GM12878 (cell line): ENCODE results near the gene ELAPOR1.

ENCODE experiments used
- EP300 ChIP-seq, 2 experiments: fragments of 150-350 bp in 1 of 2; IDR thresholded peaks; 2 replicates each; pipeline ENCODE4 v1.6.1; 2011 to 2012; ENCODE audit warnings: low read depth in 2 of 2, low read length in 2 of 2, borderline replicate concordance in 1 of 2, improper control_type of control experiment in 1 of 2, inconsistent platforms in 1 of 2; ENCODE audit not compliant: control insufficient read depth in 1 of 2
- EZH2 ChIP-seq: IDR thresholded peaks from 2 replicates; pipeline ENCODE4 v1.6.1; 2012; ENCODE audit warnings: low read depth, mild to moderate bottlenecking, control low read depth, inconsistent platforms, low read length, borderline replicate concordance; ENCODE audit not compliant: control insufficient read depth
- GATAD2B ChIP-seq: fragments of 450-650 bp; conservative IDR thresholded peaks from 2 replicates; pipeline ENCODE4 v1.6.1; 2017; ENCODE audit warnings: low read depth, mild to moderate bottlenecking, moderate library complexity
- MAX ChIP-seq: IDR thresholded peaks from 2 replicates; pipeline ENCODE4 v1.6.1; 2012; ENCODE audit warnings: low read depth, low read length, improper control_type of control experiment
- MTA2 ChIP-seq: fragments of 450-650 bp; IDR thresholded peaks from 2 replicates; pipeline ENCODE4 v1.6.1; 2016; ENCODE audit warnings: low read depth, mild to moderate bottlenecking, moderate library complexity
- PML ChIP-seq: IDR thresholded peaks from 2 replicates; pipeline ENCODE4 v1.6.1; 2012; ENCODE audit warnings: low read length, inconsistent platforms
- YY1 ChIP-seq: IDR thresholded peaks from 2 replicates; pipeline ENCODE4 v1.6.1; 2011; ENCODE audit warnings: low read depth, mild to moderate bottlenecking, low read length
- TF ChIP-seq, protein P1 (sequence below), 3 experiments: IDR thresholded peaks in 2 of 3; conservative IDR thresholded peaks in 1 of 3; 2 replicates each; pipeline ENCODE4 v1.5.1; 2011; ENCODE audit warnings: low read depth in 3 of 3, low read length in 3 of 3, mild to moderate bottlenecking in 3 of 3, control low read depth in 2 of 3, moderate library complexity in 2 of 3, inconsistent platforms in 1 of 3, mixed read lengths in 1 of 3; ENCODE audit not compliant: control insufficient read depth in 2 of 3, insufficient read depth in 1 of 3; ENCODE audit errors: extremely low read depth in 1 of 3
- TF ChIP-seq, protein P2 (sequence below): IDR thresholded peaks from 2 replicates; pipeline ENCODE4 v1.6.1; 2012; ENCODE audit warnings: mild to moderate bottlenecking, low read depth, low read length

GRCh38 chr1:109065137-109065536 is 48.8 kb upstream of the ELAPOR1 start:
- TF ChIP-seq MAX (no peak), EP300 (IDR thresholded peaks at IDR 0.05; ENCODE audit: borderline replicate concordance in 1 of 2, control insufficient read depth in 1 of 2, low read depth in 2 of 2, low read length in 2 of 2) (no peak), GATAD2B (no peak), EZH2 (no peak), PML (no peak), YY1 (no peak), MTA2 (no peak)
- TF ChIP-seq, protein P1, sequence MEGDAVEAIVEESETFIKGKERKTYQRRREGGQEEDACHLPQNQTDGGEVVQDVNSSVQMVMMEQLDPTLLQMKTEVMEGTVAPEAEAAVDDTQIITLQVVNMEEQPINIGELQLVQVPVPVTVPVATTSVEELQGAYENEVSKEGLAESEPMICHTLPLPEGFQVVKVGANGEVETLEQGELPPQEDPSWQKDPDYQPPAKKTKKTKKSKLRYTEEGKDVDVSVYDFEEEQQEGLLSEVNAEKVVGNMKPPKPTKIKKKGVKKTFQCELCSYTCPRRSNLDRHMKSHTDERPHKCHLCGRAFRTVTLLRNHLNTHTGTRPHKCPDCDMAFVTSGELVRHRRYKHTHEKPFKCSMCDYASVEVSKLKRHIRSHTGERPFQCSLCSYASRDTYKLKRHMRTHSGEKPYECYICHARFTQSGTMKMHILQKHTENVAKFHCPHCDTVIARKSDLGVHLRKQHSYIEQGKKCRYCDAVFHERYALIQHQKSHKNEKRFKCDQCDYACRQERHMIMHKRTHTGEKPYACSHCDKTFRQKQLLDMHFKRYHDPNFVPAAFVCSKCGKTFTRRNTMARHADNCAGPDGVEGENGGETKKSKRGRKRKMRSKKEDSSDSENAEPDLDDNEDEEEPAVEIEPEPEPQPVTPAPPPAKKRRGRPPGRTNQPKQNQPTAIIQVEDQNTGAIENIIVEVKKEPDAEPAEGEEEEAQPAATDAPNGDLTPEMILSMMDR (IDR thresholded peaks at IDR 0.05 in 2 of 3, conservative IDR thresholded peaks at IDR 0.05 in 1 of 3; ENCODE audit: control insufficient read depth in 2 of 3, extremely low read depth in 1 of 3, insufficient read depth in 1 of 3, low read depth in 3 of 3, low read length in 3 of 3): no peak
- TF ChIP-seq, protein P2, sequence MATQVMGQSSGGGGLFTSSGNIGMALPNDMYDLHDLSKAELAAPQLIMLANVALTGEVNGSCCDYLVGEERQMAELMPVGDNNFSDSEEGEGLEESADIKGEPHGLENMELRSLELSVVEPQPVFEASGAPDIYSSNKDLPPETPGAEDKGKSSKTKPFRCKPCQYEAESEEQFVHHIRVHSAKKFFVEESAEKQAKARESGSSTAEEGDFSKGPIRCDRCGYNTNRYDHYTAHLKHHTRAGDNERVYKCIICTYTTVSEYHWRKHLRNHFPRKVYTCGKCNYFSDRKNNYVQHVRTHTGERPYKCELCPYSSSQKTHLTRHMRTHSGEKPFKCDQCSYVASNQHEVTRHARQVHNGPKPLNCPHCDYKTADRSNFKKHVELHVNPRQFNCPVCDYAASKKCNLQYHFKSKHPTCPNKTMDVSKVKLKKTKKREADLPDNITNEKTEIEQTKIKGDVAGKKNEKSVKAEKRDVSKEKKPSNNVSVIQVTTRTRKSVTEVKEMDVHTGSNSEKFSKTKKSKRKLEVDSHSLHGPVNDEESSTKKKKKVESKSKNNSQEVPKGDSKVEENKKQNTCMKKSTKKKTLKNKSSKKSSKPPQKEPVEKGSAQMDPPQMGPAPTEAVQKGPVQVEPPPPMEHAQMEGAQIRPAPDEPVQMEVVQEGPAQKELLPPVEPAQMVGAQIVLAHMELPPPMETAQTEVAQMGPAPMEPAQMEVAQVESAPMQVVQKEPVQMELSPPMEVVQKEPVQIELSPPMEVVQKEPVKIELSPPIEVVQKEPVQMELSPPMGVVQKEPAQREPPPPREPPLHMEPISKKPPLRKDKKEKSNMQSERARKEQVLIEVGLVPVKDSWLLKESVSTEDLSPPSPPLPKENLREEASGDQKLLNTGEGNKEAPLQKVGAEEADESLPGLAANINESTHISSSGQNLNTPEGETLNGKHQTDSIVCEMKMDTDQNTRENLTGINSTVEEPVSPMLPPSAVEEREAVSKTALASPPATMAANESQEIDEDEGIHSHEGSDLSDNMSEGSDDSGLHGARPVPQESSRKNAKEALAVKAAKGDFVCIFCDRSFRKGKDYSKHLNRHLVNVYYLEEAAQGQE: no peak
